Glutamatergic neuron (in vitro differentiated cells): Measurements from ENCODE around the gene ATP5PO. TPM values are rescaled to one million over a fixed set of nuclear protein-coding genes. Genes with fewer than 3 reads are reported as not detected.

Experiments used
- DNase-seq: peaks from one replicate; pipeline ENCODE4 v3.0.0; 2022
- H3K27ac Mint-ChIP-seq: one replicate; pipeline ENCODE4 v1.8.0; 2020; ENCODE audit warnings: mild to moderate bottlenecking, mixed read lengths, inconsistent platforms; ENCODE audit not compliant: unreplicated experiment
- H3K27me3 Mint-ChIP-seq: one replicate; pipeline ENCODE4 v1.8.0; 2020; ENCODE audit warnings: mild to moderate bottlenecking, moderate library complexity, mixed read lengths, inconsistent platforms; ENCODE audit not compliant: unreplicated experiment
- H3K36me3 Mint-ChIP-seq: one replicate; pipeline ENCODE4 v1.8.0; 2020; ENCODE audit warnings: mild to moderate bottlenecking, mixed read lengths, inconsistent platforms; ENCODE audit not compliant: unreplicated experiment
- H3K4me1 Mint-ChIP-seq: one replicate; pipeline ENCODE4 v1.8.0; 2020; ENCODE audit warnings: mild to moderate bottlenecking, low read depth, mixed read lengths, inconsistent platforms; ENCODE audit not compliant: unreplicated experiment
- H3K4me3 Mint-ChIP-seq: one replicate; pipeline ENCODE4 v1.8.0; 2020; ENCODE audit warnings: mild to moderate bottlenecking, mixed read lengths, inconsistent platforms; ENCODE audit not compliant: unreplicated experiment
- H3K9me3 Mint-ChIP-seq: one replicate; pipeline ENCODE4 v1.8.0; 2020; ENCODE audit warnings: mild to moderate bottlenecking, moderate library complexity, mixed read lengths, inconsistent platforms; ENCODE audit not compliant: unreplicated experiment
- CTCF ChIP-seq: fragments of 200-600 bp; sonication (generic); IDR thresholded peaks from one replicate; pipeline ENCODE4 v1.5.0; 2021; ENCODE audit not compliant: partially characterized antibody, unreplicated experiment
- total RNA-seq: library from RNA; stranded (reverse); fragmentation: NEBNext Ultra II Directional; extraction: Animal tissue kit (Norgen Biotek cat#: 25700); gene quantifications from one replicate; pipeline ENCODE4 v1.2.1, GENCODE V29; 2021; ENCODE audit not compliant: unreplicated experiment

The ATP5PO gene
- total RNA-seq, 1 donor from 2014 or later, result 236 TPM

- Mint-ChIP-seq H3K9me3 (no peaks in the 10 kb centered on the region), H3K4me1 (peaks cover 17% of the 10 kb centered on the region), H3K4me3 (no peak overlapping the region), H3K36me3 (peaks cover 3% of the 10 kb centered on the region), H3K27ac (no peak overlapping the region), H3K27me3 (peaks cover 3% of the 10 kb centered on the region)
- no peak for TF ChIP-seq CTCF
- no peak for DNase-seq
Measured at GRCh38 chr21:33949516-33950430, 34.2 kb upstream of the ATP5PO start.

- H3K27me3 Mint-ChIP-seq, result peaks cover 3% of the 10 kb centered on the region
- H3K4me3 Mint-ChIP-seq, result no peak overlapping the region
- H3K27ac Mint-ChIP-seq, result peak overlapping the region; percentile 11
- H3K36me3 Mint-ChIP-seq, result peaks cover 10% of the 10 kb centered on the region
- DNase-seq, result no peak
- no peak for TF ChIP-seq CTCF
- peaks cover 17% of the 10 kb centered on the region for H3K4me1 Mint-ChIP-seq
- H3K9me3 Mint-ChIP-seq, result no peaks in the 10 kb centered on the region
Measured at GRCh38 chr21:33948951-33949444, 33.4 kb upstream of the ATP5PO start.

GRCh38 chr21:33948096-33948950, 32.7 kb upstream of the ATP5PO start:
- Mint-ChIP-seq H3K36me3 (peaks cover 10% of the 10 kb centered on the region), H3K27me3 (peaks cover 3% of the 10 kb centered on the region), H3K4me3 (peak overlapping the region; percentile 12), H3K9me3 (no peaks in the 10 kb centered on the region), H3K27ac (peak overlapping the region; percentile 11), H3K4me1 (peaks cover 17% of the 10 kb centered on the region)
- DNase-seq, result peak; percentile 67
- TF ChIP-seq CTCF, result no peak

GRCh38 chr21:33947451-33948095, 32.0 kb upstream of the ATP5PO start:
- H3K27ac Mint-ChIP-seq, result peak overlapping the region; percentile 2
- H3K9me3 Mint-ChIP-seq, result no peaks in the 10 kb centered on the region
- H3K4me3 Mint-ChIP-seq, result peak overlapping the region; percentile 12
- TF ChIP-seq CTCF, result no peak
- H3K27me3 Mint-ChIP-seq, result peaks cover 3% of the 10 kb centered on the region
- no peak for DNase-seq
- peaks cover 10% of the 10 kb centered on the region for H3K36me3 Mint-ChIP-seq
- H3K4me1 Mint-ChIP-seq, result peaks cover 17% of the 10 kb centered on the region
